Panc1 (cell line): ENCODE measurements around the gene RPS13.

Source experiments
- POLR2AphosphoS5 ChIP-seq: IDR thresholded peaks from 2 replicates; pipeline ENCODE4 v1.6.1; 2012; ENCODE audit warnings: mild to moderate bottlenecking, low read depth, low read length, moderate library complexity
- REST ChIP-seq, 2 experiments: IDR thresholded peaks; 2 replicates each; pipeline ENCODE4 v1.6.1; 2011 to 2012; ENCODE audit warnings: low read depth in 2 of 2, control low read depth in 1 of 2, low read length in 1 of 2, mild to moderate bottlenecking in 1 of 2, moderate library complexity in 1 of 2; ENCODE audit not compliant: insufficient read depth in 1 of 2
- SIN3A ChIP-seq: IDR thresholded peaks from 2 replicates; pipeline ENCODE4 v1.6.1; 2012; ENCODE audit warnings: low read depth, mild to moderate bottlenecking, low read length, moderate library complexity, borderline replicate concordance; ENCODE audit not compliant: insufficient read depth
- TF ChIP-seq, protein P1 (sequence below): fragments of 450-650 bp; IDR thresholded peaks from 2 replicates; pipeline ENCODE4 v1.5.1; 2017; ENCODE audit warnings: mild to moderate bottlenecking

DNA sequence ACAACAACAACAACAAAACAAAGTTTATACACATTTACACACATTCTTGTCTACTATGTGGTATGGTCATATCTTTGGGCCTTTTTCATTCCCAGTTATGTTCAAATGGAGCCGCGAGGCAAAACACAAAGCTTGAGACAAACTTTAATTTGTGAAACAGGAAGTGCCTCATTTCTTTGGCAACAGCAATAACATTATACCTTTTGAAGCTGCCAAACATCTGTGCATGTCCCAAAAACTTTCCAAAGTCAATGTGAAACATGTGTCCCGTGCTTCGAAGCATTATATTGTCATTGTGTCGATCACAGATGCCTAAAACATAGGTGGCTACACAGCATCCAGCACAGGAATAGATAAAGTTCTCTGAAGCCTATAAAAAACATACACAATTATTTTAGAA lies 25.0 kb upstream of the RPS13 start:
- TF ChIP-seq, protein P1, sequence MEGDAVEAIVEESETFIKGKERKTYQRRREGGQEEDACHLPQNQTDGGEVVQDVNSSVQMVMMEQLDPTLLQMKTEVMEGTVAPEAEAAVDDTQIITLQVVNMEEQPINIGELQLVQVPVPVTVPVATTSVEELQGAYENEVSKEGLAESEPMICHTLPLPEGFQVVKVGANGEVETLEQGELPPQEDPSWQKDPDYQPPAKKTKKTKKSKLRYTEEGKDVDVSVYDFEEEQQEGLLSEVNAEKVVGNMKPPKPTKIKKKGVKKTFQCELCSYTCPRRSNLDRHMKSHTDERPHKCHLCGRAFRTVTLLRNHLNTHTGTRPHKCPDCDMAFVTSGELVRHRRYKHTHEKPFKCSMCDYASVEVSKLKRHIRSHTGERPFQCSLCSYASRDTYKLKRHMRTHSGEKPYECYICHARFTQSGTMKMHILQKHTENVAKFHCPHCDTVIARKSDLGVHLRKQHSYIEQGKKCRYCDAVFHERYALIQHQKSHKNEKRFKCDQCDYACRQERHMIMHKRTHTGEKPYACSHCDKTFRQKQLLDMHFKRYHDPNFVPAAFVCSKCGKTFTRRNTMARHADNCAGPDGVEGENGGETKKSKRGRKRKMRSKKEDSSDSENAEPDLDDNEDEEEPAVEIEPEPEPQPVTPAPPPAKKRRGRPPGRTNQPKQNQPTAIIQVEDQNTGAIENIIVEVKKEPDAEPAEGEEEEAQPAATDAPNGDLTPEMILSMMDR, result no peak
- TF ChIP-seq REST (IDR thresholded peaks at IDR 0.05; ENCODE audit: insufficient read depth in 1 of 2, low read depth in 2 of 2, low read length in 1 of 2), result no peak
- no peak for TF ChIP-seq POLR2AphosphoS5
- TF ChIP-seq SIN3A, result no peak
